ENCODE measurements around the gene FGF16.

The FGF16 gene

DNA sequence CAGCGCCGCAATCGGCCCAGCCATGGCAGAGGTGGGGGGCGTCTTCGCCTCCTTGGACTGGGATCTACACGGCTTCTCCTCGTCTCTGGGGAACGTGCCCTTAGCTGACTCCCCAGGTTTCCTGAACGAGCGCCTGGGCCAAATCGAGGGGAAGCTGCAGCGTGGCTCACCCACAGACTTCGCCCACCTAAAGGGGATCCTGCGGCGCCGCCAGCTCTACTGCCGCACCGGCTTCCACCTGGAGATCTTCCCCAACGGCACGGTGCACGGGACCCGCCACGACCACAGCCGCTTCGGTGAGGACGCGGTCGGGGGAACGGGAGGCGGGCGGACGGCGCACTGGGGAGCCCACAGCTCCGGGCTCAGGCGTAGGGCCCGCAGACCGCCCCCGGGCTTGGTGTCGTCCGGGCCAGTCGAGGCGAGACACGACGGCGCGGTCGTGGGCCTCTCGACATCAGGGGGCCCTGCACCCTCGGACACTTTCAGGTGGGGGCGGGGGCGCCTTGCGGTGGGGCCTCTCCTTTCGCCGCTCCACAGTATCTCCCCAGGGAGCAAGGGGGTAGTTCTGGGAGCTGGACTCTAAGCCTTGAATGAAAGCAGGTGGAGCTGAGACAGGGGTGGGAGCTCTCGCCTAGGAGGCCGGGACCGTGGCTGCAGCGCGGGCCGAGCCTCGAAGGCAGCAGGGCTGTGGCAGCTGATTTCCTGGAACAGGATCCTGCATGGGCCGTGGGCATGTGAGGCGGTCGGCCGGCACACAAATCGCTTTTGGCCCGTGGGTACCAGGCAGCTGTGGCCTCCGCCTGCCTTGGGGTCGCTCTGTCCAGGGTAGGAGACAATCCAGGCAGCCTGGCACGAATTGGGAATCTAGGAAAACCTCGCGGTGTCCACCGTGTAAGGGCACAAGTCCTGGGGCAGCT lies 722 bp downstream of the FGF16 start:
- TF ChIP-seq EGR1 (IDR thresholded peaks at IDR 0.05) (no peak), FOXM1 (IDR thresholded peaks at IDR 0.05; ENCODE audit: borderline replicate concordance, low read depth) (no peak), EP300 (IDR thresholded peaks at IDR 0.05; ENCODE audit: borderline replicate concordance) (no peak), TCF12 (IDR thresholded peaks at IDR 0.05; ENCODE audit: low read depth) (no peak), TAF1 (IDR thresholded peaks at IDR 0.05; ENCODE audit: low read depth) (no peak), REST (IDR thresholded peaks at IDR 0.05; ENCODE audit: low read depth) (no peak), ZBTB7A (IDR thresholded peaks at IDR 0.05; ENCODE audit: low read depth) (no peak), CREB1 (IDR thresholded peaks at IDR 0.05; ENCODE audit: low read depth) (no peak), RAD21 (IDR thresholded peaks at IDR 0.05; ENCODE audit: low read depth) (no peak), CEBPB (IDR thresholded peaks at IDR 0.05) (no peak), YY1 (IDR thresholded peaks at IDR 0.05; ENCODE audit: low read depth) (no peak), NFIC (IDR thresholded peaks at IDR 0.05) (no peak), TEAD4 (IDR thresholded peaks at IDR 0.05) (no peak)
- TF ChIP-seq, protein P1, sequence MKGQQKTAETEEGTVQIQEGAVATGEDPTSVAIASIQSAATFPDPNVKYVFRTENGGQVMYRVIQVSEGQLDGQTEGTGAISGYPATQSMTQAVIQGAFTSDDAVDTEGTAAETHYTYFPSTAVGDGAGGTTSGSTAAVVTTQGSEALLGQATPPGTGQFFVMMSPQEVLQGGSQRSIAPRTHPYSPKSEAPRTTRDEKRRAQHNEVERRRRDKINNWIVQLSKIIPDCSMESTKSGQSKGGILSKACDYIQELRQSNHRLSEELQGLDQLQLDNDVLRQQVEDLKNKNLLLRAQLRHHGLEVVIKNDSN (IDR thresholded peaks at IDR 0.05), result no peak
- TF ChIP-seq, protein P2, sequence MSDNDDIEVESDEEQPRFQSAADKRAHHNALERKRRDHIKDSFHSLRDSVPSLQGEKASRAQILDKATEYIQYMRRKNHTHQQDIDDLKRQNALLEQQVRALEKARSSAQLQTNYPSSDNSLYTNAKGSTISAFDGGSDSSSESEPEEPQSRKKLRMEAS (IDR thresholded peaks at IDR 0.05), result no peak

DNA sequence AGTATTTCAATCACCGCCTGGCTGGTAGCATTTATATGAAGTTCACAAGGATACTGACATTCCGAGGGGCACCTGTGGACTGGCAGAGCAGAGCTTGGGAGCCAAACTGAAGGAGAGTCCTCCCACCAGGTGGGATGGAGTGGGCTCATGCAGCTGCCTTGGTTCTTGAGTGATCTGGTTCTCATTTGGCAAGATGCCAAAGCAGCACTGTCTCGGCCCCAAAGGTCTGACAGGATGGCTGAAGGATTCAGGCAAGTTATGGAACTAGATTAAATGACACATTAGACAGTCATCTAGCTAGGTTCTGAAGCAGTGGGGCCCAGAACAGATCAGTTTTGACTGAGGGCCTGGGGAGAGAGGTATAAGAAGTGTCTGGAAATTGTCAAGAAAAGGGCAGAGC lies 3.2 kb downstream of the FGF16 start:
- TF ChIP-seq REST (IDR thresholded peaks at IDR 0.05; ENCODE audit: low read depth) (no peak), CEBPB (IDR thresholded peaks at IDR 0.05) (no peak), FOXM1 (IDR thresholded peaks at IDR 0.05; ENCODE audit: borderline replicate concordance, low read depth) (no peak), YY1 (IDR thresholded peaks at IDR 0.05; ENCODE audit: low read depth) (no peak), TCF12 (IDR thresholded peaks at IDR 0.05; ENCODE audit: low read depth) (no peak), TEAD4 (IDR thresholded peaks at IDR 0.05) (no peak), EP300 (IDR thresholded peaks at IDR 0.05; ENCODE audit: borderline replicate concordance) (no peak), ZBTB7A (IDR thresholded peaks at IDR 0.05; ENCODE audit: low read depth) (no peak), EGR1 (IDR thresholded peaks at IDR 0.05) (no peak), CREB1 (IDR thresholded peaks at IDR 0.05; ENCODE audit: low read depth) (no peak), RAD21 (IDR thresholded peaks at IDR 0.05; ENCODE audit: low read depth) (no peak), TAF1 (IDR thresholded peaks at IDR 0.05; ENCODE audit: low read depth) (no peak), NFIC (IDR thresholded peaks at IDR 0.05) (no peak)
- TF ChIP-seq, protein P2 (IDR thresholded peaks at IDR 0.05), result no peak
- TF ChIP-seq, protein P1 (IDR thresholded peaks at IDR 0.05), result no peak

GRCh38 chrX:77450996-77451395 lies 3.8 kb downstream of the FGF16 start:
- TF ChIP-seq, protein P2 (IDR thresholded peaks at IDR 0.05), result no peak
- TF ChIP-seq ZBTB7A (IDR thresholded peaks at IDR 0.05; ENCODE audit: low read depth) (no peak), REST (IDR thresholded peaks at IDR 0.05; ENCODE audit: low read depth) (no peak), TAF1 (IDR thresholded peaks at IDR 0.05; ENCODE audit: low read depth) (no peak), FOXM1 (IDR thresholded peaks at IDR 0.05; ENCODE audit: borderline replicate concordance, low read depth) (no peak), TCF12 (IDR thresholded peaks at IDR 0.05; ENCODE audit: low read depth) (no peak), EGR1 (IDR thresholded peaks at IDR 0.05) (no peak), CREB1 (IDR thresholded peaks at IDR 0.05; ENCODE audit: low read depth) (no peak), RAD21 (IDR thresholded peaks at IDR 0.05; ENCODE audit: low read depth) (no peak), NFIC (IDR thresholded peaks at IDR 0.05) (no peak), CEBPB (IDR thresholded peaks at IDR 0.05) (no peak), YY1 (IDR thresholded peaks at IDR 0.05; ENCODE audit: low read depth) (no peak), TEAD4 (IDR thresholded peaks at IDR 0.05) (no peak), EP300 (IDR thresholded peaks at IDR 0.05; ENCODE audit: borderline replicate concordance) (no peak)
- TF ChIP-seq, protein P1 (IDR thresholded peaks at IDR 0.05), result no peak
